Liver (tissue), 9 donors: Measurements from ENCODE around the gene ERGIC3. TPM values are rescaled to one million over a fixed set of nuclear protein-coding genes. Genes with fewer than 3 reads are reported as not detected.

Experiments
- DNase-seq: peaks from one replicate; pipeline ENCODE4 v3.0.0-alpha.2; 2017; ENCODE audit warnings: low spot score
- H3K27ac ChIP-seq, 2 donors: one replicate each; pipeline ENCODE4 v1.7.0; 2013; ENCODE audit warnings: inconsistent platforms in 2 of 2, low read length in 2 of 2, control low read depth in 1 of 2, low read depth in 1 of 2, mild to moderate bottlenecking in 1 of 2
- H3K27me3 ChIP-seq, 4 donors: one replicate each; pipeline versions ENCODE4 v1.6.1 to v1.7.0; 2013; ENCODE audit warnings: low read length in 3 of 4, inconsistent platforms in 1 of 4, mild to moderate bottlenecking in 1 of 4, moderate library complexity in 1 of 4; ENCODE audit not compliant: control insufficient read depth in 4 of 4, insufficient read depth in 4 of 4
- H3K36me3 ChIP-seq, 4 donors: one replicate each; pipeline versions ENCODE4 v1.6.1 to v1.7.0; 2013; ENCODE audit warnings: low read length in 3 of 4, mild to moderate bottlenecking in 3 of 4, low read depth in 1 of 4, moderate library complexity in 1 of 4; ENCODE audit not compliant: control insufficient read depth in 4 of 4, insufficient read depth in 3 of 4
- H3K4me1 ChIP-seq, 4 donors: one replicate each; pipeline versions ENCODE4 v1.6.1 to v1.7.0; 2013; ENCODE audit warnings: low read length in 3 of 4, mild to moderate bottlenecking in 3 of 4, moderate library complexity in 1 of 4; ENCODE audit not compliant: control insufficient read depth in 4 of 4, insufficient read depth in 4 of 4
- H3K4me3 ChIP-seq, 3 donors: one replicate each; pipeline versions ENCODE4 v1.6.1 to v1.7.0; 2013; ENCODE audit warnings: low read length in 3 of 3, control low read depth in 1 of 3, low read depth in 1 of 3, mild to moderate bottlenecking in 1 of 3
- H3K9ac ChIP-seq, 2 donors: one replicate each; pipeline ENCODE4 v1.7.0; 2013; ENCODE audit warnings: low read length in 2 of 2, mild to moderate bottlenecking in 2 of 2, moderate library complexity in 2 of 2, control low read depth in 1 of 2, low read depth in 1 of 2
- H3K9me3 ChIP-seq, 4 donors: one replicate each; pipeline versions ENCODE4 v1.6.1 to v1.7.0; 2013; ENCODE audit warnings: low read length in 3 of 4; ENCODE audit not compliant: control insufficient read depth in 4 of 4
- CTCF ChIP-seq: fragments of 150-350 bp; IDR thresholded peaks from 2 replicates; pipeline ENCODE4 v1.5.1; 2017; ENCODE audit warnings: improper control_type of control experiment, low read depth, low read length; ENCODE audit not compliant: missing input control
- EGR1 ChIP-seq, 2 donors: IDR thresholded peaks; 2 replicates each; pipeline ENCODE4 v1.6.1; 2016 to 2018; ENCODE audit warnings: antibody characterized with exemption in 2 of 2, low read depth in 2 of 2
- FOXA1 ChIP-seq: IDR thresholded peaks from 2 replicates; pipeline ENCODE4 v1.6.1; 2016; ENCODE audit warnings: antibody characterized with exemption
- FOXA2 ChIP-seq: IDR thresholded peaks from 2 replicates; pipeline ENCODE4 v1.6.1; 2016; ENCODE audit warnings: antibody characterized with exemption
- GABPA ChIP-seq, 2 donors: IDR thresholded peaks in 1 of 2; conservative IDR thresholded peaks in 1 of 2; 2 replicates each; pipeline ENCODE4 v1.6.1; 2016; ENCODE audit warnings: antibody characterized with exemption in 2 of 2, mild to moderate bottlenecking in 1 of 2, moderate library complexity in 1 of 2
- HNF4A ChIP-seq, 2 donors: conservative IDR thresholded peaks; 2 replicates each; pipeline ENCODE4 v1.6.1; 2016; ENCODE audit warnings: antibody characterized with exemption in 2 of 2, mild to moderate bottlenecking in 2 of 2
- HNF4G ChIP-seq: IDR thresholded peaks from 2 replicates; pipeline ENCODE4 v1.6.1; 2016; ENCODE audit warnings: antibody characterized with exemption
- JUND ChIP-seq, 2 donors: IDR thresholded peaks; 2 replicates each; pipeline ENCODE4 v1.6.1; 2016; ENCODE audit warnings: antibody characterized with exemption in 2 of 2
- MAX ChIP-seq: IDR thresholded peaks from 2 replicates; pipeline ENCODE4 v1.6.1; 2016; ENCODE audit warnings: antibody characterized with exemption
- NR2F2 ChIP-seq: IDR thresholded peaks from 2 replicates; pipeline ENCODE4 v1.6.1; 2016; ENCODE audit warnings: antibody characterized with exemption
- RAD21 ChIP-seq, 2 donors: IDR thresholded peaks; 2 replicates each; pipeline ENCODE4 v1.6.1; 2016; ENCODE audit warnings: antibody characterized with exemption in 2 of 2, mild to moderate bottlenecking in 2 of 2
- REST ChIP-seq: IDR thresholded peaks from 2 replicates; pipeline ENCODE4 v1.6.1; 2016; ENCODE audit warnings: antibody characterized with exemption, mild to moderate bottlenecking
- RXRA ChIP-seq, 2 donors: IDR thresholded peaks; 2 replicates each; pipeline ENCODE4 v1.6.1; 2017 to 2018; ENCODE audit warnings: antibody characterized with exemption in 2 of 2, mild to moderate bottlenecking in 1 of 2
- SP1 ChIP-seq: IDR thresholded peaks from 2 replicates; pipeline ENCODE4 v1.6.1; 2018; ENCODE audit warnings: antibody characterized with exemption, mild to moderate bottlenecking
- TAF1 ChIP-seq: conservative IDR thresholded peaks from 2 replicates; pipeline ENCODE4 v1.6.1; 2016; ENCODE audit warnings: antibody characterized with exemption, mild to moderate bottlenecking
- YY1 ChIP-seq: IDR thresholded peaks from 2 replicates; pipeline ENCODE4 v1.6.1; 2016; ENCODE audit warnings: antibody characterized with exemption, mild to moderate bottlenecking
- ZBTB33 ChIP-seq: IDR thresholded peaks from 2 replicates; pipeline ENCODE4 v1.6.1; 2016; ENCODE audit warnings: antibody characterized with exemption
- WGBS: extraction: QIAGEN DNeasy Blood & Tissue Kit; methylation state at CpG from one replicate; pipeline ENCODE4 v1.1.7; 2013; 5-methylcytosine and 5-hydroxymethylcytosine counted together
- polyA plus RNA-seq, 2 donors: library from polyadenylated mRNA; stranded (reverse) in 1 of 2; unstranded in 1 of 2; fragments of 200-250 nt in 1 of 2; fragments of >200 nt in 1 of 2; fragmentation: Nextera tagmentation in 1 of 2; extraction: Ambion mirVana in 1 of 2; gene quantifications; one replicate each; pipeline versions ENCODE4 v1.2.1 to v1.2.3, GENCODE V29; 2013 to 2015
- total RNA-seq, 2 donors: library from RNA; depleted of rRNA; stranded (reverse); fragments of >200 nt; gene quantifications; one replicate each; pipeline ENCODE4 v1.2.3, GENCODE V29; 2014
- TF ChIP-seq, protein P1 (sequence below): IDR thresholded peaks from 2 replicates; pipeline ENCODE4 v1.6.1; 2016; ENCODE audit warnings: antibody characterized with exemption
- donor health status: healthy.
- donor health status: healthy.
- donor health status: healthy.
- donor health status: healthy.
- donor health status: healthy.

Gene ERGIC3
- total and polyA plus RNA-seq, 4 donors: 110 to 167 (median 120) TPM

GRCh38 chr20:35539756-35540212, 2.1 kb upstream of the ERGIC3 start:
- TF ChIP-seq JUND (IDR thresholded peaks at IDR 0.05): no peak
- no peak for TF ChIP-seq YY1
- TF ChIP-seq FOXA1: no peak
- TF ChIP-seq EGR1 (IDR thresholded peaks at IDR 0.05; ENCODE audit: low read depth in 2 of 2): no peak
- TF ChIP-seq HNF4A (conservative IDR thresholded peaks at IDR 0.05): no peak
- TF ChIP-seq, protein P1, sequence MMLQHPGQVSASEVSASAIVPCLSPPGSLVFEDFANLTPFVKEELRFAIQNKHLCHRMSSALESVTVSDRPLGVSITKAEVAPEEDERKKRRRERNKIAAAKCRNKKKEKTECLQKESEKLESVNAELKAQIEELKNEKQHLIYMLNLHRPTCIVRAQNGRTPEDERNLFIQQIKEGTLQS: no peak
- no peak for TF ChIP-seq TAF1
- no peak for TF ChIP-seq REST
- no peak for TF ChIP-seq MAX
- TF ChIP-seq HNF4G: no peak
- TF ChIP-seq GABPA (IDR thresholded peaks at IDR 0.05 in 1 of 2, conservative IDR thresholded peaks at IDR 0.05 in 1 of 2): no peak
- TF ChIP-seq RAD21 (IDR thresholded peaks at IDR 0.05): no peak
- no peak for TF ChIP-seq SP1
- no peak for TF ChIP-seq ZBTB33
- TF ChIP-seq RXRA (IDR thresholded peaks at IDR 0.05): no peak
- Histone ChIP-seq H3K4me3 (no peak overlapping the region), H3K9me3 (no peaks in the 10 kb centered on the region), H3K9ac (no peak overlapping the region), H3K27me3 (no peaks in the 10 kb centered on the region), H3K27ac (no peak overlapping the region), H3K4me1 (peaks cover 2 to 11% (median 9%) of the 10 kb centered on the region in 4 donors), H3K36me3 (peaks cover 0 to 4% (median 0%) of the 10 kb centered on the region in 4 donors)
- peak; percentile 58 for DNase-seq
- WGBS: 64% methylated on average over 11 of the region's 11 CpGs

DNA sequence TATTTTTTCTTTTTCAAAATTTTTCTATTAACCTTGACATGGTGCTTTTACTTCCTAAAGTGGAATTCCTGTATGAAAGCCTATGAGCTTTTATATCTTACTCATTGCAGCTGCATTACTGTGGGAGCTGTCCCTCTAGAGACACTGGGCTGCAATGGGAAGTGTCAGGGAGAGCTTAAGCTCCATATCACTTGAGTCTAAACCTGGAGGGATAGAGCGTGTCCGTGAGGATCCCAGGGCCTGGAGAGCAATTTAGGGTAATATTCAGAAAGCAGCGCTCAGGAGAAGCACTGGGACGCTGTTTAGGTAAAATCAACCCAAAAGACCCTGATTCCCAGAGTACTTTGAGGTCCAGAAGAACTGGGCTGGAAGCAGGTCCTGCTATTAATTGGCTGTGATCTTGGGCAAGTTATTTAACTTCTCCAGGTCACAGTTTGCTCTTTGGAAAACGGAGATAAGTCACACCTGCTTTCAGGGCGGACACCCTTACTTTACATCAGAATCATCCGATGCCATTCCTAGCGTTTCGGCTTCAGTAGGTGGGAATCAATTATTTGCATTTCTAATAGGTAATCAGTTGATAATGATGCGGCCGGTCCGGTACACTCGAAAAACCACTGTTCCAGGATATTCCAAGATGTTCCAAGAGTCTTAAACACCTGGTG, 628 bp upstream of the ERGIC3 start:
- Histone ChIP-seq H3K27ac (no peak overlapping the region), H3K27me3 (no peaks in the 10 kb centered on the region), H3K4me3 (peak overlapping the region in 2 of 3 donors; percentile 80 to 84), H3K9ac (peak overlapping the region in 1 of 2 donors; percentile 7), H3K4me1 (peaks cover 2 to 11% (median 9%) of the 10 kb centered on the region in 4 donors), H3K9me3 (no peaks in the 10 kb centered on the region), H3K36me3 (peaks cover 0 to 4% (median 0%) of the 10 kb centered on the region in 4 donors)
- no peak for DNase-seq
- 37% methylated on average over 13 of the region's 13 CpGs for WGBS
- TF ChIP-seq MAX (no peak), CTCF (no peak), JUND (IDR thresholded peaks at IDR 0.05) (no peak), YY1 (no peak), FOXA1 (no peak), FOXA2 (no peak), RXRA (IDR thresholded peaks at IDR 0.05) (no peak), HNF4A (conservative IDR thresholded peaks at IDR 0.05) (no peak), GABPA (IDR thresholded peaks at IDR 0.05 in 1 of 2, conservative IDR thresholded peaks at IDR 0.05 in 1 of 2) (no peak), REST (no peak), NR2F2 (no peak)
- TF ChIP-seq, protein P1: no peak
